Keratinocyte (primary cell): ENCODE results near the gene OR52H1. TPM values are rescaled to one million over a fixed set of nuclear protein-coding genes. Genes with fewer than 3 reads are reported as not detected.

ENCODE experiments used
- DNase-seq: peaks from one replicate; pipeline ENCODE4 v3.0.0-alpha.2; 2011; ENCODE audit warnings: low read depth, missing footprints, low spot score
- FAIRE-seq: peaks from 2 replicates; lab custom pipeline; 2011; peaks lifted over from hg19 to GRCh38; lab: Jason Lieb, UNC
- H2AFZ ChIP-seq: 2 replicates; pipeline ENCODE4 v1.6.0; 2012; ENCODE audit warnings: low read length, control low read depth, inconsistent platforms; ENCODE audit not compliant: control insufficient read depth
- H3K27ac ChIP-seq: 2 replicates; pipeline ENCODE4 v1.5.1; 2011; ENCODE audit warnings: low read length; ENCODE audit not compliant: control insufficient read depth, insufficient read depth
- H3K27me3 ChIP-seq: 3 replicates; pipeline ENCODE4 v1.6.0; 2011; ENCODE audit warnings: low read length; ENCODE audit not compliant: control insufficient read depth, insufficient read depth; ENCODE audit errors: extremely low read depth
- H3K36me3 ChIP-seq, 2 experiments: 2 replicates in 1 of 2; 3 replicates in 1 of 2; pipeline ENCODE4 v1.5.1; 2011; ENCODE audit warnings: low read length in 2 of 2, mild to moderate bottlenecking in 1 of 2; ENCODE audit not compliant: control insufficient read depth in 2 of 2, insufficient read depth in 2 of 2; ENCODE audit errors: extremely low read depth in 1 of 2
- H3K4me1 ChIP-seq: 3 replicates; pipeline ENCODE4 v1.5.1; 2011; ENCODE audit warnings: low read length; ENCODE audit not compliant: control insufficient read depth, insufficient read depth; ENCODE audit errors: extremely low read depth
- H3K4me2 ChIP-seq: 3 replicates; pipeline ENCODE4 v1.6.0; 2011; ENCODE audit warnings: low read depth, low read length; ENCODE audit not compliant: control insufficient read depth, insufficient read depth; ENCODE audit errors: extremely low read depth
- H3K4me3 ChIP-seq, 3 experiments: fragments of 200-600 bp in 1 of 3; sonication (generic) in 1 of 3; 2 replicates in 2 of 3; 3 replicates in 1 of 3; pipeline ENCODE4 v1.5.1; 2011 to 2016; ENCODE audit warnings: low read length in 3 of 3, mild to moderate bottlenecking in 3 of 3, control low read depth in 2 of 3, inconsistent platforms in 1 of 3, low read depth in 1 of 3, mixed read lengths in 1 of 3, mixed run types in 1 of 3, moderate library complexity in 1 of 3; ENCODE audit not compliant: control insufficient read depth in 2 of 3, insufficient read depth in 2 of 3; ENCODE audit errors: extremely low read depth in 1 of 3
- H3K79me2 ChIP-seq: 2 replicates; pipeline ENCODE4 v1.6.0; 2012; ENCODE audit warnings: low read length; ENCODE audit not compliant: control insufficient read depth, insufficient read depth
- H3K9ac ChIP-seq: 3 replicates; pipeline ENCODE4 v1.6.0; 2011; ENCODE audit warnings: low read length; ENCODE audit not compliant: control insufficient read depth, insufficient read depth; ENCODE audit errors: extremely low read depth
- H3K9me1 ChIP-seq: 3 replicates; pipeline ENCODE4 v1.6.0; 2011; ENCODE audit warnings: low read length; ENCODE audit not compliant: control insufficient read depth, insufficient read depth; ENCODE audit errors: extremely low read depth
- H3K9me3 ChIP-seq: 2 replicates; pipeline ENCODE4 v1.5.1; 2012; ENCODE audit warnings: low read depth, low read length; ENCODE audit not compliant: control insufficient read depth
- H4K20me1 ChIP-seq: 3 replicates; pipeline ENCODE4 v1.6.0; 2011; ENCODE audit warnings: low read length; ENCODE audit not compliant: control insufficient read depth, insufficient read depth; ENCODE audit errors: extremely low read depth
- CTCF ChIP-seq, 3 experiments: IDR thresholded peaks in 1 of 3; conservative IDR thresholded peaks in 1 of 3; optimal IDR thresholded peaks in 1 of 3; 2 replicates in 2 of 3; 3 replicates in 1 of 3; pipeline versions ENCODE3 to v1.5.1; 2011; ENCODE audit warnings: low read length in 3 of 3, mild to moderate bottlenecking in 3 of 3, moderate library complexity in 2 of 3, control low read depth in 1 of 3, inconsistent platforms in 1 of 3; ENCODE audit not compliant: insufficient read depth in 2 of 3; ENCODE audit errors: extremely low read depth in 1 of 3
- EZH2 ChIP-seq: IDR thresholded peaks from one replicate; pipeline ENCODE4 v1.6.1; 2012; ENCODE audit warnings: inconsistent platforms, mild to moderate bottlenecking, low read length, moderate library complexity
- dilution Hi-C: fragments of 300-500 bp; cut with MboI; formaldehyde crosslinking; loops from one replicate; pipeline ENCODE4 v1.7.0; 2020; ENCODE audit warnings: low sequenced_read_pairs; ENCODE audit not compliant: extremely low pct_ligation_motif_present
- polyA plus RNA-seq, 5 experiments: library from polyadenylated mRNA; depleted of rRNA in 3 of 5; stranded (reverse) in 3 of 5; stranded (forward) in 1 of 5; unstranded in 1 of 5; fragments of >200 nt; gene quantifications; 1 replicate in 1 of 5; 2 replicates in 3 of 5; 3 replicates in 1 of 5; pipeline versions ENCODE4 v1.2.1 to v1.2.3, GENCODE V29; 2011 to 2012; ENCODE audit warnings: missing spikeins in 2 of 5, low read depth in 1 of 5, low replicate concordance in 1 of 5

OR52H1 gene
- polyA plus RNA-seq, 1 donor (not counting 4 experiments of a cell fraction or from before 2014, with no cell fraction given): not detected

GRCh38 chr11:5500393-5500801 is 47.9 kb downstream of the OR52H1 start:
- Histone ChIP-seq H3K27ac (no peak overlapping the region), H3K79me2 (no peaks in the 10 kb centered on the region), H3K9me1 (no peaks in the 10 kb centered on the region), H4K20me1 (no peaks in the 10 kb centered on the region), H3K9me3 (no peaks in the 10 kb centered on the region), H2AFZ (no peak overlapping the region), H3K4me1 (no peaks in the 10 kb centered on the region), H3K27me3 (no peaks in the 10 kb centered on the region), H3K4me3 (no peak overlapping the region), H3K9ac (no peak overlapping the region), H3K36me3 (no peaks in the 10 kb centered on the region), H3K4me2 (no peak overlapping the region)
- FAIRE-seq: no peak
- TF ChIP-seq CTCF (optimal IDR thresholded peaks at IDR 0.05 in 1 of 3, IDR thresholded peaks at IDR 0.05 in 1 of 3, conservative IDR thresholded peaks at IDR 0.05 in 1 of 3; ENCODE audit: extremely low read depth in 1 of 3, insufficient read depth in 2 of 3, low read length in 3 of 3) (no peak), EZH2 (no peak)
- dilution Hi-C loops: no loop called here
- no peak for DNase-seq

GRCh38 chr11:5499671-5500070 is 48.7 kb downstream of the OR52H1 start:
- no peaks in the 10 kb centered on the region for H3K9me1 ChIP-seq
- DNase-seq (no peak), FAIRE-seq (no peak)
- H3K79me2 ChIP-seq: no peaks in the 10 kb centered on the region
- TF ChIP-seq CTCF (optimal IDR thresholded peaks at IDR 0.05 in 1 of 3, IDR thresholded peaks at IDR 0.05 in 1 of 3, conservative IDR thresholded peaks at IDR 0.05 in 1 of 3; ENCODE audit: extremely low read depth in 1 of 3, insufficient read depth in 2 of 3, low read length in 3 of 3) (no peak), EZH2 (no peak)
- H3K27me3 ChIP-seq: no peaks in the 10 kb centered on the region
- no peak overlapping the region for H3K4me3 ChIP-seq
- H3K9ac ChIP-seq: no peak overlapping the region
- dilution Hi-C loops: no loop called here
- no peaks in the 10 kb centered on the region for H4K20me1 ChIP-seq
- H3K4me1 ChIP-seq: no peaks in the 10 kb centered on the region
- H3K27ac ChIP-seq: no peak overlapping the region
- no peak overlapping the region for H2AFZ ChIP-seq
- no peak overlapping the region for H3K4me2 ChIP-seq
- H3K9me3 ChIP-seq: no peaks in the 10 kb centered on the region
- H3K36me3 ChIP-seq: no peaks in the 10 kb centered on the region

Other genes with a start within 250 kb of the OR52H1 start
- not detected in 3 replicates for gene OR51B4, start 246.6 kb downstream of the OR52H1 start, polyA plus RNA-seq
- gene OR51B2, start 224.2 kb downstream of the OR52H1 start, polyA plus RNA-seq: not detected in 3 replicates
- gene OR51B5, start 205.0 kb downstream of the OR52H1 start, polyA plus RNA-seq: not detected in 3 replicates
- not detected in 3 replicates for gene OR51B6, start 197.0 kb downstream of the OR52H1 start, polyA plus RNA-seq
- not detected in 3 replicates for gene OR51M1, start 164.7 kb downstream of the OR52H1 start, polyA plus RNA-seq
- not detected in 3 replicates for gene OR51Q1, start 126.4 kb downstream of the OR52H1 start, polyA plus RNA-seq
- gene OR51I1, start 107.0 kb downstream of the OR52H1 start, polyA plus RNA-seq: not detected in 3 replicates
- not detected in 3 replicates for gene OR51I2, start 99.2 kb downstream of the OR52H1 start, polyA plus RNA-seq
- gene OR52D1, start 59.9 kb downstream of the OR52H1 start, polyA plus RNA-seq: not detected in 3 replicates
- gene UBQLN3, start 38.6 kb downstream of the OR52H1 start, polyA plus RNA-seq: not detected in 3 replicates
- gene UBQLNL, start 31.8 kb downstream of the OR52H1 start, polyA plus RNA-seq: 0.08 to 0.48 TPM (median 0.12 TPM) in 3 replicates
- gene OR52B6, start 32.3 kb upstream of the OR52H1 start, polyA plus RNA-seq: not detected in 3 replicates
- gene TRIM6, start 48.1 kb upstream of the OR52H1 start, polyA plus RNA-seq: 3.9 to 5.2 TPM (median 4.5 TPM) in 3 replicates
- 13.7 to 20.5 TPM (median 15.8 TPM) in 3 replicates for gene TRIM34, start 76.5 kb upstream of the OR52H1 start, polyA plus RNA-seq
- 23.2 to 34.6 TPM (median 26.3 TPM) in 3 replicates for gene TRIM5, start 136.5 kb upstream of the OR52H1 start, polyA plus RNA-seq
- 86.0 to 119 TPM (median 117 TPM) in 3 replicates for gene TRIM22, start 141.2 kb upstream of the OR52H1 start, polyA plus RNA-seq
- 0.04 TPM in 1 of 3 replicates, not detected in the others for gene OR56B1, start 187.9 kb upstream of the OR52H1 start, polyA plus RNA-seq
- 0.23 TPM in 1 of 3 replicates, not detected in the others for gene OR52N4, start 205.7 kb upstream of the OR52H1 start, polyA plus RNA-seq
- not detected in 3 replicates for gene OR52N5, start 234.8 kb upstream of the OR52H1 start, polyA plus RNA-seq
- gene OR52N1, start 242.7 kb upstream of the OR52H1 start, polyA plus RNA-seq: not detected in 3 replicates